Left renal cortex interstitium (tissue), 4 donors: Measurements from ENCODE around the gene PLK3. TPM values are rescaled to one million over a fixed set of nuclear protein-coding genes. Genes with fewer than 3 reads are reported as not detected.
"Not testable (repeated sequence)": the region's sequence is repeated elsewhere in the genome, so short reads cannot be mapped to it uniquely, and the experiment has no call there.

ENCODE experiments used
- DNase-seq, 4 donors: peaks; one replicate each; pipeline ENCODE4 v3.0.0-alpha.2; 2013; ENCODE audit warnings: low read depth in 4 of 4, low spot score in 2 of 4, missing footprints in 1 of 4
- polyA plus RNA-seq, 4 donors: library from polyadenylated mRNA; unstranded; fragments of 120-200 nt; gene quantifications; one replicate each; pipeline ENCODE4 v1.2.1, GENCODE V29; 2013; ENCODE audit not compliant: insufficient read length in 4 of 4

The PLK3 gene
- polyA plus RNA-seq, 4 donors, result 6.8 to 8.4 (median 7.3) TPM

DNA sequence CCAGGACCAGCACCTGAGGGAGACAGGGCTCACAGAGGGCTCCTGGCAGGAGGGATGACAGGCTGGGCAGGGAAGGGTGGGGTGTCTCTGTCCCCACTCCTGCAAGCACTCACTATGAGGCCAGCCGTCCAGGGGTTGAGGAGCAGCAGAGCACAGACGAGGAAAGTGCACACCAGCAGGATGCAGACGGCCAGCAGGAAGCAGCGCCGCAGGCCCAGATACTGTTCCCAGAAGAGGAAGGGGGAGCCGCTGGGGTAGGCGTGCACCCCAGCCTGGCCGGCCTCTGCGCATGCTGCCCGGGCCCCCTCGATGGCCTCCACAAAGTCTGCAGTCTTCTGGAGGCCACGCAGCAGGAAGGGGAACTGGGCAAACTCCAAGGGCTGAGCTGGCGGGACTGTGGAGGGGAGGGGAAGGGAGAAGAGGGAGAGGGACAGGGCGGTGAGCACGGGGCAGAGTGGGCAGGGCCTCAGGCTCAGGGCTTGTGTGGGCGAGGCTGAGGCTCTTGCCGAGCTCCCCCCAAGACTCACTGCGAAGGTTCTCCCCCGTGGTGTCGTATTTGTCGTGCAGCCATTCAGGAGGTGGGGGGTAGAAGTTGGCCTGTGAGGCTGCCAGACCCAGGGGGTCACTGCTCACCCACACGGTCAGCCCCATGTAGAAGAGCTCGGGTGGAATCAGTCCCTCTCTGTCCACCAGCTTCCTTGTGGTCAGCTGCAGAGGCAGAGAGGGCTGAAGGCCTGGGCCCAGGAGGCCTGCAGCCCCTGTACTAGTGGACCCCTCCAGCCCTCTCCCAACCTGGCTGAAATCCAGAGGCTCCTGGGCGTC is 26.4 kb downstream of the PLK3 start:
- DNase-seq, result no peak

DNA sequence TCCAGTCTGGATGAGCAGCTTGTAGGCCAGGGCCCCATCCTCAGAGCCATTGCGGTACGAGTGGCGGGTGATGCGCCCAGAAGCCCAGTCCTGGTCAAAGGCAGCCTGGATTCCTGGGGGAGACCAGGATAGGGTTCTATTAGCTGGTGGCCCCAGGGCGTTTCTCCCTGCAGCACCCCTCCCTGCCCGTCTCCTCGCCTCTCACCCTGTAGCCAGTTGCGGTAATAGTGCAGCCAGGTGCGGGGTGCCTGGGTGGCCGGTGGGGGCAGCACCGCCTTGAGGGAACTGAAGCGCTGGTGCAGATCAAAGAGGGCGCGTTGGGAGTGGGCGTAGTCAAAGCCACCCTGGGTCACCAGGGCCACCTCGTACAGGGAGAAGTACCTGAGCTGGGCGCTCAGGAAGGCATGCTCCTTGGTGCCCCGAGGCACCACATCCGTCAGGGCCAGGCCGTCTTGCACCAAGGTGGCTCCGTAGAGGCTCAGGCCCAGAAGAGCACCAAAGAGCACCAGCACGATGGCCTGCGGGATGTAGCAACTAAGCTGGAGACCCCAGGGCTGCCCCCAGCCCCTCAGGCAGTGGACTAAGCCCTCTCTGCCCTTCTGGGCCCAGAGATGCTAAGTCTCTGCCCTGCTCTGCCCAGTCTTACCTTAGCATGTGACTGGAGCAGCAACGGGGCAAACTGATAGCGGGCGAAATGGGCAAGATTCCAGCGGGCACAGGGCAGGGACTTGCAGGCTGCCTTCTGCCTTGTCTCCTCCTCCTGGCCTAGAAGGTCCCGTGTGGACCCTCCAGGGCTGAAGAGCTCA is 27.2 kb downstream of the PLK3 start:
- DNase-seq, result no peak

DNA sequence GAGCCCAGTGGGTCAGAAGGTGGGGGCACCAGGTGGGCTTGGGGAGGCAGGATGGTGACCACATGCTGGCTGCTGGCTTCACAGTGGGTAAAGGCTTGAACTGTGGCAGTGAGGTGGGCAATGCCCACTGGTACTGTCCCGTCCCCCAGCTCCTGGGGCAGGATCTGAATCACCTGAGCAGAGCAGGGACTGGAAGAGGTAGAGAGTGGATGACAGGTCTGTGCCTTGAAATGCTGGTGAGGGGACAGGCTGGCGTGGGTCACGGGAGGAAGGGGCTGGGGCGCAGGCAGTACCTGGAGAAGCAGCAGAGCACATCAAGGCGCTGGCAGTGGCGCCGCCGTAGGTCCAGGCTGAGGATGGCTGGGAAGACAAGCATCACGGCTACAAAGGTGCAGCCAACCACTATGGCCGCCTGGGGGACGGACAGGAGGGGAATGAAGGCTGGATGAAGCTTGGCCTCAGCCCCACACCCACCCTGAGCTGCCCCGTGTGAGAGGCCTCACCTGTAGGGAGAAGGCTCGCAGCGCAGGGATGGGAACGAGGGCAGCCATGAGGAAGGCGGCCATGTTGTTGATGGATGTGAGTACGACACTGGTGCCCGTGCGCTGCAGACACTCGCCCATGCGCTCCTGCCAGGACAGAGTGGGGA is 27.9 kb downstream of the PLK3 start:
- no peak for DNase-seq

- no peak for DNase-seq
Measured at GRCh38 chr1:44828841-44829440, 28.8 kb downstream of the PLK3 start.

GRCh38 chr1:44829506-44830384 is 29.6 kb downstream of the PLK3 start:
- DNase-seq, result no peak

DNA sequence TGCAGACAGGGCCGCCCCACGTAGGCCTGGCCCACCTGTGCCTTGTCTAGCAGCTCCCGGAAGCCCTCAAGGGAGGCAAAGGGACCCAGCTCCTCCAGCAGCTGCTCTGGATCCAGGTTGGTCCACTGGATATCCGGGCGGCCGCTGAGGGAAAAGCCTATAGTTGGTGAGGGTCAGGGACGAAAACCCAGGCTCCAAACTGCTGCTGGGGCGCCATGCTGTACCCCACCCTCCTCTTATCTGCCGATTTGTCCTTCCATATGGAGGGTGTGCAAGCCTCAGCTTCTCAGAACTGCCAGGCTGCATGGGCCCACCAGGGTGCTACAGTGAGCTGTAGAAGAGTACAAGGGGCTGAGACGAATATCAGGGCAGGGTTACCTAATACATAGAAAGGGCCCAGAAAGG is 30.7 kb downstream of the PLK3 start:
- DNase-seq, result no peak

DNA sequence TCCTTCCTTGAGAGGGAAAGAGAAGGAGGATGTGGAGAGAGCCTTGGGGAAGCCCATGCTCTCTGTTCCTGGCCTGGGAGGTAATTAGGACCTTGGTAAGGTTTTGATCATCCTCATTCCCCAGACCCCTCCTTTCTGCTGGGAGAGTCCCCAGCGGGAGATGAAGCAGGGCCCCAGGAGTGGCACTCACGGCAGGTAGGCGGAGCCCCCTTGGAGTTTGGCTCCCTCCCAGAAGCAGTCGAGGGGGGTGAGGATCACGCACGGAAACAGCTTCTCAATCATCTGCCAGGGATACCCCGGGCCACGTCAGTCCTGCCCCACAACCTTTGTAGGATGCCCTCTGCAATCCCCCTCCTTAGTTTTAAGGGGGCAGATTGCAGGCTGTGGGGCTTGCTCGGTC is 31.3 kb downstream of the PLK3 start:
- no peak for DNase-seq

GRCh38 chr1:44832056-44832705 is 32.0 kb downstream of the PLK3 start:
- no peak for DNase-seq

GRCh38 chr1:44834328-44834727 is 34.2 kb downstream of the PLK3 start:
- DNase-seq, result no peak

GRCh38 chr1:44835738-44836675 is 35.8 kb downstream of the PLK3 start:
- peak in 2 of 4 donors; percentile 50 to 78 for DNase-seq

DNA sequence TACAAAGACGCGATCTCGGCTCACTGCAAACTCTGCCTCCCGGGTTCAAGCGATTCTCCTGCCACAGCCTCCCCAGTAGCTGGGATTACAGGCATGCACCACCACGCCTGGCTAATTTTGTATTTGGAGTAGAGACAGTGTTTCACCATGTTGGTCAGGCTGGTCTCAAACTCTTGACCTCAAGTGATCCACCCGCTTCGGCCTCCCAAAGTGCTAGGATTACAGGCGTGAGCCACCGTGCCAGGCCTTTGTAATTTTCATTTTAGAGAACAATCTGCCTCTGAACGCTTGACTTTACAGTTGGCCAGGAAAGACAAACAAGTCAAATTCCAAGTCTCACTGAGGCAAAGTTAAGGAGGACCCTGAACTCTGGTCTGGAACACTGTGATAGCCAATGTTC is 38.1 kb downstream of the PLK3 start:
- DNase-seq, result not testable (repeated sequence)

GRCh38 chr1:44839576-44839975 is 39.4 kb downstream of the PLK3 start:
- no peak for DNase-seq

DNA sequence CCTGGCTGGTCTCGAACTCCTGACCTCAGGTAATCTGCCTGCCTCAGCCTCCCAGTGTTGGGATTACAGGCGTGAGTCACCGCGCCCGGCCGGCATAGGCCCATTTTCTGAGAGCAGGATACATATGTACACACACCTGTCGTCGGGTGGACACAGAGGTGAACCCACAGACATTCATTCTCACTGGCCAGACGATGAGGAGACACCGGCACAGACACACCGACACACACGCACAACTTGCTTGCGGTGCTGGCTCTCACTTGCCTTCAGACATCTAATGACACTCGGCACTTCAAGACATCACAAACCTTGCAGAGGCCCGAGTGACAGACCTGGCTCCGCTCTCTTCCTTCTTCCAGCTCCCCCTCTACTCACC is 42.3 kb downstream of the PLK3 start:
- no peak for DNase-seq

GRCh38 chr1:44842862-44843655 is 42.9 kb downstream of the PLK3 start, which contains the start of gene PTCH2:
Gene PTCH2 (minus strand): TSS chr1:44843253. CDS start chr1:44842932, 321 bp downstream.
- DNase-seq, result peak in 3 of 4 donors; percentile 81 to 86 (median 83)

DNA sequence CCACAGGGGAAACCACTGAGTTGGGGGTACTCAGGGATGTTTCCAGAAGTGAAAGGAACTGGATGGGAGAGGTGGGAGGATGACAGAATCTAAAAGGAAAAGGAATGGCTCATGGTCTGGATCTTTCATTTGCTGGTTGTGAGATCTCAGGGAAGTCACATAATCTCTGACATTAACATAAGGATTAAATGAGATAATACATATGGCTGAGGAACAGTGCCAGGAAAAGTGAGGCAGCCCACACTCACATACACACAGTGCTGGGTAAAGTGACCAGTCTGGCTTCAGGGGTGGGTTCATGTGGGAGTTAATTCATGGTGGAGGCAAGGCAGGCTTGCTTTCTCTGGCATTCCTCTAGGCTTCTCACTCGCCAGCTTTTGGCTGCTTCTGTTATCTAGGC is 46.8 kb downstream of the PLK3 start:
- no peak for DNase-seq

DNA sequence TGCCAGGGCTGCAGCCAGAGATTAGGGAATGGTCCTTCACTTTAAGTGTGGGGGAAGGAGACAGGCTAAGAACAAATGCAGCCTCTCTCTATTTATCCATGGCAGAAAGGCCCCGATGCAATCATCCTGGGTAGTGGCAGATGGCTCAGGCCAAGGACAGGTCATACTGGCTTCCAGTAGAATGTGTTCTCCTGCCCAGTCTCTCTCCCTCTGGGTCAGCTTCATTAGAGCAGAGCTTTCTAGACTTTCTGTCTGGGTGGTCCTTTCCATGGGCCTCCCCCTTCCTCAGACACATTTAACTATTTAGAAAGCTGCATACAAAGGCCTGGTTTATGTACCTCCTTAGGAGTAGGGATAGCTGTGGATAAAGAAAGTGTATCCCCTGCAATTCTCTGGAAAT is 47.7 kb downstream of the PLK3 start:
- DNase-seq, result no peak

DNA sequence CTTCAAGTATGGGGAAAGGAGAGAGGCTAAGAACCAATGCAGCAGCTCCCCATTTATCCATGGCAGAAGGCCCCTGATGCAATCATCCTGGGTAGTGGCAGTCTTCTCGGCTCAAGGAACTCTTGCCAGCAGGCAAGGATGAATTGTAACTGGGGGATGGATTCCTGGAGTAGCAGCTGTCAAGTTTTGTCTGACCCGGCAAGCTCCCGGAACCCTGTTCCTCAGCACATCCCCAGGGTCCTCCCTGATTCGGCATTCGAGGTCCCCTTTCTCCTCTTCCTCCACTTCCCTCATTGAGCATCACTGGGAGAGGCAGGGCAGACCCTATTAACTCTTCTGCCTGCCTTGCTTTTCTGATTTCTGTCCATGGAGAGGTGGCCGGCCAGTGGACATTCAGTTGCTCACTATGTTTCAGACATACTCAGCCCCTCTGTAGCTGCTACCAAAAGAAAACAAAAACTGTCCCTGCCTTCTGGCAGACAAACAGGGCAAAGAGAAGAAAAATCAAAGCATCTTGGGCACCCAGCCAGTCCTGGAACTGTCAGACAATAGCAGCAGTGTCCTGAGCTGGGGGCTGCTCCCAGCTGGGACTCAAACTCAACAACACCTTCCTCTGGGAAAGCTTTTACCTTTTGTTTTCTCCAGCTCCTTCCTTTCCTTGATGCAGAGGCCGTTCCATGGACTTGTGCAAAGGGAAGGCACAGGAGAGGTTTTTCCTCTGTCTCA is 48.4 kb downstream of the PLK3 start:
- no peak for DNase-seq
